Type B pancreatic cell (in vitro differentiated cells): Measurements from ENCODE around the gene DBT. TPM values are rescaled to one million over a fixed set of nuclear protein-coding genes. Genes with fewer than 3 reads are reported as not detected.

ENCODE experiments used
- DNase-seq: peaks from one replicate; pipeline ENCODE4 v3.0.0; 2021; ENCODE audit warnings: mixed read lengths; ENCODE audit not compliant: unreplicated experiment; ENCODE audit errors: extremely low spot score
- H3K27ac Mint-ChIP-seq: 2 replicates; pipeline ENCODE4 v1.8.0; 2021; ENCODE audit warnings: mild to moderate bottlenecking, mixed read lengths
- H3K27me3 Mint-ChIP-seq: 2 replicates; pipeline ENCODE4 v1.8.0; 2021; ENCODE audit warnings: mixed read lengths
- H3K36me3 Mint-ChIP-seq: 2 replicates; pipeline ENCODE4 v1.8.0; 2021; ENCODE audit warnings: mixed read lengths
- H3K4me1 Mint-ChIP-seq: one replicate; pipeline ENCODE4 v1.8.0; 2021; ENCODE audit warnings: mixed read lengths; ENCODE audit not compliant: unreplicated experiment
- H3K4me3 Mint-ChIP-seq: 2 replicates; pipeline ENCODE4 v1.8.0; 2021; ENCODE audit warnings: mild to moderate bottlenecking, mixed read lengths
- H3K9me3 Mint-ChIP-seq: 2 replicates; pipeline ENCODE4 v1.8.0; 2021; ENCODE audit warnings: mixed read lengths
- CTCF ChIP-seq: fragments of 200-600 bp; sonication (generic); conservative IDR thresholded peaks from 2 replicates; pipeline ENCODE4 v1.5.0; 2021; ENCODE audit warnings: antibody characterized with exemption, mild to moderate bottlenecking
- total RNA-seq: library from RNA; stranded (reverse); gene quantifications from 2 replicates; pipeline ENCODE4 v1.2.1, GENCODE V29; 2021; ENCODE audit warnings: low replicate concordance

The DBT gene
- total RNA-seq, 1 donor from 2014 or later, result 21.4 TPM

- Mint-ChIP-seq H3K9me3 (no peaks in the 10 kb centered on the region), H3K4me1 (no peaks in the 10 kb centered on the region), H3K4me3 (no peak overlapping the region), H3K27ac (no peak overlapping the region), H3K27me3 (no peaks in the 10 kb centered on the region), H3K36me3 (peaks cover 6% of the 10 kb centered on the region)
- no peak for DNase-seq
- no peak for TF ChIP-seq CTCF
Measured at GRCh38 chr1:100222428-100222827, 27.2 kb downstream of the DBT start.

GRCh38 chr1:100219883-100220282, 29.8 kb downstream of the DBT start:
- Mint-ChIP-seq H3K27ac (no peak overlapping the region), H3K27me3 (no peaks in the 10 kb centered on the region), H3K4me3 (no peak overlapping the region), H3K4me1 (no peaks in the 10 kb centered on the region), H3K9me3 (no peaks in the 10 kb centered on the region), H3K36me3 (peaks cover 9% of the 10 kb centered on the region)
- TF ChIP-seq CTCF, result no peak
- no peak for DNase-seq

GRCh38 chr1:100219457-100219856, 30.2 kb downstream of the DBT start:
- Mint-ChIP-seq H3K27me3 (no peaks in the 10 kb centered on the region), H3K9me3 (no peaks in the 10 kb centered on the region), H3K36me3 (peaks cover 9% of the 10 kb centered on the region), H3K4me1 (no peaks in the 10 kb centered on the region), H3K4me3 (no peak overlapping the region), H3K27ac (no peak overlapping the region)
- no peak for TF ChIP-seq CTCF
- no peak for DNase-seq

- DNase-seq, result no peak
- Mint-ChIP-seq H3K4me3 (no peak overlapping the region), H3K36me3 (peaks cover 9% of the 10 kb centered on the region), H3K9me3 (no peaks in the 10 kb centered on the region), H3K27me3 (no peaks in the 10 kb centered on the region), H3K4me1 (no peaks in the 10 kb centered on the region), H3K27ac (no peak overlapping the region)
- no peak for TF ChIP-seq CTCF
Measured at GRCh38 chr1:100217834-100218233, 31.8 kb downstream of the DBT start.

- Mint-ChIP-seq H3K4me1 (no peaks in the 10 kb centered on the region), H3K27me3 (no peaks in the 10 kb centered on the region), H3K36me3 (peaks cover 14% of the 10 kb centered on the region), H3K9me3 (no peaks in the 10 kb centered on the region), H3K4me3 (no peak overlapping the region), H3K27ac (no peak overlapping the region)
- no peak for DNase-seq
- no peak for TF ChIP-seq CTCF
Measured at GRCh38 chr1:100215101-100215500, 34.5 kb downstream of the DBT start.

- Mint-ChIP-seq H3K27me3 (no peaks in the 10 kb centered on the region), H3K4me3 (no peak overlapping the region), H3K4me1 (no peaks in the 10 kb centered on the region), H3K27ac (no peak overlapping the region), H3K36me3 (peaks cover 12% of the 10 kb centered on the region), H3K9me3 (no peaks in the 10 kb centered on the region)
- no peak for TF ChIP-seq CTCF
- no peak for DNase-seq
Measured at GRCh38 chr1:100213141-100213540, 36.5 kb downstream of the DBT start.
